Non-pigmented ciliary epithelial cell (primary cell): Measurements from ENCODE around the gene RAPGEF2.
"Not testable (repeated sequence)": the region's sequence is repeated elsewhere in the genome, so short reads cannot be mapped to it uniquely, and the experiment has no call there.

Source experiments
- DNase-seq: peaks from one replicate; pipeline ENCODE4 v3.0.0-alpha.2; 2010; ENCODE audit warnings: low read depth

RAPGEF2 gene

DNA sequence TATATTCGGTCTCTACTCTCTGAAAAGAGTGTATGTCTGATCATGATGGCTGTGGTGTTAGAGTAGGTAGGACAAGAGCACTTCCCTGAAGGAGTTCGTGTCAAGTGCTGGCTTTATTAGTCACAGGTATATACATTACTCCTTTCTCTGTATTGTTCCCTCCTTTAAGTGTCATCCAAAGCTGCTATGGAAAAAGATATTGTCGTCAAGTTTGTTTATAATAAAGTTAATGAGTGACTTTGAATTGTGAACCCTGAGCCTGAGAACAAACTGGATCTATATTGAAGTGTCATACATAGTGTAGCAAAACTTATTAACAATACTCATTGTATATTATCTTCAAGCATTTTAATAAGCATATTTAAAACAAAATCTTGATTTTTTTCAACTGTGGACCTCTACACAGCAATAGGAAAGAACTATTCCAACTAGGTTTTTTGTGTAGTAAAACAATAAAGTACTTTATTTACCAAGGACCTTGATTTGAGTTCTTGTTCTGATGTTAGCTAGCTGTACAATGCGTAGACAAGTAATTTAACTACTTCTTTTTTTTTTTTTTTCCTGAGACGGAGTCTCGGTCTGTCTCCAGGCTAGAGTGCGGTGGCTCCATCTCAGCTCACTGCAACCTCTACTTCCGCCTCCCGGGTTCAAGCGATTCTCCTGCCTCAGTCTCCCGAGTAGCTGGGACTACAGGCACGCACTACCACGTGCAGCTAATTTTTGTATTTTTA, 177.7 kb downstream of the RAPGEF2 start:
- DNase-seq, result no peak

DNA sequence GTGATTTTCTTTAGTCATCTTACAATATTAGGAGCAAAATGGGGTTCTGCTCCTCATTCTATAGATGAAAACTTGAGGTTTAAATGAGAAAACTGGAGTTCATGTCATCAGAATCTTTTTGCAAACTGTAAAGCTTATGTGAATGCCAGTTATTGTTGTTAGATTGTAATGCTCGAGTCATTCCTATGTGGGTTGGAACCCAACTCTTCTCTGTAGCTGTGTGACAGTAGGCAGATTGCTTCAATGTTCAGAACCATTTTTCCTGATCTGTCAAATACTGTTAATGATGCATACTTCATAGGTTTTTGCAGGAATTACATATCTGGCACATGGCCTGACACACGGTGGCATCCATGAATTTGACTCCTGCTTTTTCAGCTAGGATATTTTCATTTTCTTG, 178.9 kb downstream of the RAPGEF2 start:
- no peak for DNase-seq

DNA sequence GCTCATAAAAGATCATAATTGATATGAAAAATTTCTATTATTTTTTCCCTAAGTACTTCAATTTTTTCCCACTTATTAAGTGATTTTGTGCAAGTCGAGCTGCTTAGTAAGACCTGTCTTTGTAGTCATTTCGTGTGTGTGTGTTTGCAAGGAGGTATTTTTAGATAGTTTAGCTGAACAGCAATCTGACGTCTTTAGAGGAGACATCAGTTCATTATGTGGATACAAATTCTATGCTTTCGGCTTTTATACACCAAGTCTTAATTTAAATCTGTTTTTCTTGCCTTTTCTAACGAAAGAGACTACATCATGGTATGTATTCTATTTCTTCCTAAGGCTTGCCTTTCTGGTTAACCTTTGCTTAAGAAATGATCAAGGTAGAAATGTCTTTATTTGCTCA, 179.4 kb downstream of the RAPGEF2 start:
- DNase-seq, result no peak

DNA sequence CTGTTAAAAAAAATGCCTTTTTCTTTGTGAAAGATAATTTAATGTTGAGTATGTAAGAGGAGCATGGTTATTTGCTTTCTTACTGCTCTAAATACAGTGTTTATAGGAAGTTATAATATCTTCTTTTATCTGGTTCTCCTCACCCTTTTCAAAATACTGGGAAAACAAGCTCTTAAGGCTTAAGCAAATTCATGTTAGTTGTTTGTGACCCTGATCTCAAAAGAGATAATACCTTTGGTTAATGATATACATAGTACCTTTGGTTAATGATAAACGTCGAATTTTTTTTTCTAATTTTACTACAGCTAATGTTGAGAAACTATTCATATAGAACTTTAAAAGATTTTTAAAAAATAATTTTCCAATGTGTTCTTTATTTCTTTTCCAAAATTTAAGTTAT, 180.1 kb downstream of the RAPGEF2 start:
- DNase-seq, result no peak

DNA sequence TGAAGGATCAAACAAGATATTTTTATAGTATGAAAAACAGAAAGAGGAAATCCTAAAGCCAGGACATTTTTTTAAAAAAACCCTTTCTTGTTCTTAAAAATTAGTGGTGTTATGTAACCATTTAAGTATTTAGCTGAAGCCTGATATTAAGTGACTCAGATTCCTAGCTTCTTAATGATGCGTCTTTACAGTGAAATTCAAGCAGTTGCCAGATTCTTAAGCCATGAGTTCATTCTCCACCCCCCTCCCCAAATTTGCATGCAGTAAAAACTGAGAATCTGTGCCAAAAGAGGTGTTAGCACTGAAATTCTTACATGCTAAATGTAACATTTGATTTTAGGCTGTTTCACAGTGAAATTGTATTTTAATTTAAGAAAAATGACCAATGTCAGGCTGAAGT, 180.8 kb downstream of the RAPGEF2 start:
- peak; percentile 76 for DNase-seq

DNA sequence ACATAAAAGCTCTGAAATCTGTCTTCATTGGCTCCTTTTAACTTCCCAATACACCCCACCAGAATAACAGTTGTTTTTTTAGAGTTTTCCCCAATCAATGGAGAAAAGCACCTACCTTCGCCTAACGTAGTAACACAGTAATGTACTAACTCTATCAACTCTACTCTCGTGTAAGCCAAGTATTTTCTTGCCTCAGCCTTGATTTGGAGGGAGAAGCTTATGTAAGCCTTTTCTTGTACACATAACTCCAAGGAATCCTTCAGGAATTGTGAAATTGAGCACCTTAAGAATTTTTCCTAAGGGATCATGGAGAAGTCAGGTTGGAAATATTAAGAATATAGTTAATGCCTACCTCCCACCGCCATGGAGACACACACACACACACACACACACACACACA, 181.2 kb downstream of the RAPGEF2 start:
- DNase-seq, result no peak

DNA sequence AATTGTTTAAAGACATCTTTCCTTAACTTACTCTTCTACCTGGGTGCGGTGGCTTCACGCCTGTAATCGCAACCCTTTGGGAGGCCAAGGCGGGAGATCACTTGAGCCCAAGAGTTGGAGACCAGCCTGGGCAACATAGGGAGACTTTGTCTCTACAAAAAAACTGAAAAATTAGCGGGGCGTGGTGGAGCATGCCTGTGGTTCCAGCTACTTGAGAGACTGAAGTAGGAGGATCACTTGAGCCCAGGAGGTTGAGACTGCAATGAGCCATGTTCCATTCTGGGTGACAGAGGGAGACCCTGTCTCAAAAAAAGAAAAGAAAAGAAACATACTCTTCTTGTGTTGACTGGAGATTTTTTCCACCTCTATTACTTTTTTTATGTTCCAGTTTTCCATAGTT, 181.9 kb downstream of the RAPGEF2 start:
- DNase-seq, result no peak

DNA sequence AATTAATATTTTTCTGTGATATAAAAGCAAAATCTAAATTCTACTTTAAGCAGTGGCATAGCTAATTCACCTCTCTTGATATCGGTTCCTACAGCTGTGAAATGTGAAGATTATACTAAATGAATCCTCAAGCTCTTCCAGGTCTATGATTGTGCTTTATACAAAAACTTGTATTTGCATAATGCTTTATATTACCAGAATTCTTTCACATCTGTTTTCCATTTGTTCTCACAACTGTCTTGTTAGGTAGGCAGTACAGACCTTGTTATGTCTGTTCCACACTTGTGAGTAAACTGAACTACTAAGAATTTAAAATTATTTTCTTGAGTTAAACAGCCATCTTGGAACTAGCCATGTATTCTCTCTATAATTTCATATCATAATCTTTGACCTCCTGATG, 184.9 kb downstream of the RAPGEF2 start:
- no peak for DNase-seq

DNA sequence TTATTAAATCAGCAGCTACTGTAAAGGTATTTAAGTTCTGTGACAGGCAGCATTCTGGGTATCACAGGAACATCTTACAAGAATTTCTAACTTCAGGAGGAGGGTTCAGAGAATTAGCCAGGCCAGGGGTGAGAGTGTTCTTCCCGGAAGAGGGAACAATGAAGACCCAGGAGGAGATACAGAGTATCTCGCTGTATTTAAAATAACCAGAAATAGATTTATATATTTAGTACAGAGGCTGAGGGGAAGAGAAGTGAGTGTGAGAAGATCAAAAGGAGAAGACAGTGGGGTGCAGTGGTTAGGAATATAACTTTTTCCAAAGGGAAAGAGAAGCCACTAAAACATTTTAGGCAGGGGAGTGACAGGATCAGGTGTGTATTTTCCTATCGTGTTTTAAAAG, 186.8 kb downstream of the RAPGEF2 start:
- DNase-seq, result no peak

DNA sequence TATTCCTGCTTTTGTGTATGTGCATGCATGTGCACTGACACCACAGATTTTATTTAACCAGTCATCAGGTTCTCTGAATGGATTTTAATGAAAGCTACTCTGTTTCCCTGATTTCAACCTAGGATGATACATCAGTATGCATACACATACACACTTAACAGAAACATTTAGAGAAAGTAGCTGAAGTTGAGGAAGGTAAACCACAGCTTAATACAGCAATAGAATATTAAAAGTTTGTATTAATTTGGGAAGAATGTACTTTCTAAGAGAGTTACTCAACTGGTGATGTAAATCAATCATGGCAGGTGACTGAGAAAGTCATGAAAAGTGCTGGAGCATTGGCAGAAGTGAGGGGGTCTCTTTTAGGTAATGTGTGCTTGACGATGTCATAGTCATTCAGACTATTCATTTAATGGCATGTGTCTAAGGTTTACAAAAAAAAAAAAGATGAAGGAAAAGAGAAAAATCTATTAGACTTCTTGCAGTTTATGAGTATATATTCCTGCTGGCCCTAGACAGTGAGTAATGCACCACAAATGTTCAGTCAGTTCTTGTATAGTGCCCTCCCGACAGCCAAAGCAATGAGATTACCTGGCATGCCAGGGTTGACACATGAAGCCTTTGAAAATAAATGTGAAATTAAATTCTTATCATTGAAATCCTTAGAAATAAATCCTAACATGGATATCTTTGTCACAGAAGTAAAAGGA, 187.6 kb downstream of the RAPGEF2 start:
- DNase-seq, result no peak

DNA sequence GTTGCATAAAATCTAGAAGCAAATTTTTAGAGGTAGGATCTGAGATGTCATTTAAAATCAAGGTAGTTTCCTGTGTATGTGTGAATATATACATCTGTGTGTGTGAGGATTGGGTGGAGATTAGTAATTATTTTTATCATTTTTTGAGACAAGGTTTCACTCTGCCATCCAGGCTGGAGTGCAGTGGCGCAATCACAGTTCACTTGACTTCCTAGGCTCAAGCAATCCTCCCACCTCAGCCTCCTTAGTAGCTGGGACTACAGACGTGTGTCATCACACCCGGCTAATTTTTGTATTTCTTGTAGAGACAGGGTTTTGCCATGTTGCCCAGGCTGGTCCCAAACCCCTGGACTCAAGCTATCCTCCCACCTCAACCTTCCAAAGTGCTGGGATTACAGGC, 188.3 kb downstream of the RAPGEF2 start:
- no peak for DNase-seq

DNA sequence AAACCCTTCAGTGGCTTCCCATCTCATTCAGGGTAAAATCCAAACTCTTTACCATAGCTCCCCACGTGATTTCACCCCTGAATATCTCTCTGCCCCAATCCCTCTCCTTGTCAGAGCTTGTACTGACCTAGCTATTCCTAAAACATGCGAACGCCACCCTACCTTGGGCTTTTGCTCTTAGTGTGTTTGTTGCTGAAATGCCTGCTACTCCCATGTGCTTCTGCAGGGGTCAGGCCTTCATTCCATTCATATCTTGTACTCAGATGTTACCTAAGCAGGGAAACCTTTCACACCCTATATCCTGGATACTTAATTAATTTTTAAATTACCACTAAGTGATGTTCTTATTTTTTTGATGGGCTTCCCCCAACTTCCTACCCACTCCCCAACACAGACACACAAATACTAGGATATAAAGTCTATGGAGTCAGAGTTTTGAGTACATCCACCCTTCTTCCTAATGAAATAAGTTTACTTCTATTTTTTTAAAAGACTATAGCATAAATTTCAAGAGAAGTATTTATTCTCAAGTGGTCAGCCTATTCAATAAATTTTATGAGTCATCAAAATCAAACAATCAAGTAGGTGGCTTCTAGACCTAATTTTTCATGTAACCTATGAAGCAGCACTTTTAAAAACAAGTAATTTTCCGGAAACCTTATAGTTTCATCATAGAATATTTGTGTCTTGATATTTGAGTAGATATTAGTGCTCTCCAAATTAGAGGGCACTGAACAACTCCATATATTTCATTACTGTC, 189.4 kb downstream of the RAPGEF2 start:
- no peak for DNase-seq

DNA sequence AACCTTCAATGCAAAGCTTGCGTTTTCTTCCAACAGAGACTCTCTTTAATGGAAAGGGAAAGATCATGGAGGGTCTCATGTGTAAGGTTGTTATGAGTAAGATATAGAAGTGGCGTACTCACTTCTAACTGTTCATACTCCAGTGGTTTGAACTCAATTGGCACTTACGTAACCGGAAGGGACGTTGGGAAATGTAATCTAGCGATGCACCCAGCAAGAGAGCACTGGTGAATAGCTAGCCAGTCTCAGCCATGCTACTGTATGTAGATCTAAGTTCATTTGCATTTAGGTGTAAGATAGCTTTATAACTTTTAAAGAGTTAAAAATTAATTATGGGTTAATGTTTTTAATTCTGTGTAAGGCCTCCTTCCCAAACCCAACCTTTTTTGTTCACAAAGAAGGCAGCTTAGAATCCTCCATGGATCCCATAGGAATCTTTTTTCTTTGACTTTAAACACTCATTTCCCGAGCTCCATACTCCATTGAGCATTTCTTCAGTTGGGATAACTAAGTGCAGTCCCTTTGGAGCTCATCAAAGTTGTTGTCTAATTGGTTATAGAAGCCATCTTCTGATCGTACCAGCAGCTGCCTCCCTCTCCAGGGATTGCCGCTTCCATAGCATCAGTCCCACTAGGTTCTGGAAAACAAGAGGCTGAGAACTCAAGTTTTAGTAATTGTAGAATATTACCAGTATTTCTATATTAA, 191.1 kb downstream of the RAPGEF2 start:
- no peak for DNase-seq

DNA sequence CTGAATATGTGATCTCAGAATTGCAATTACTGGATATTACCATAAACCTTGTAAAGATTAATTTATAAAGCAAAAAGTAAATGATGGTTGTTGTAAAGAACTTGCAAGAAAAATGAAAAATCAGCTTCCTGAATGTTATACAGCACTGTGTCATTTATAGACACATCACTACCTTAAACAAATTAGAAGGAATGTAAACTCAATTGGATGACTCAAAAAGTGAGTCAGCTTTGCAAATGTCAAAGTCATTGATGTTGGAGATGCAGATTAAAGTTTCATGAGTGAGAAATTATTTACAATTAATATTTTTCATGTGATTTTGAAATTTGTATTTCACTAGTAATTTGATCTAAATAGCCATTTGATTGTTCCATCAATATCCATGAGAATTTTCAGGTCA, 193.2 kb downstream of the RAPGEF2 start:
- DNase-seq, result no peak

DNA sequence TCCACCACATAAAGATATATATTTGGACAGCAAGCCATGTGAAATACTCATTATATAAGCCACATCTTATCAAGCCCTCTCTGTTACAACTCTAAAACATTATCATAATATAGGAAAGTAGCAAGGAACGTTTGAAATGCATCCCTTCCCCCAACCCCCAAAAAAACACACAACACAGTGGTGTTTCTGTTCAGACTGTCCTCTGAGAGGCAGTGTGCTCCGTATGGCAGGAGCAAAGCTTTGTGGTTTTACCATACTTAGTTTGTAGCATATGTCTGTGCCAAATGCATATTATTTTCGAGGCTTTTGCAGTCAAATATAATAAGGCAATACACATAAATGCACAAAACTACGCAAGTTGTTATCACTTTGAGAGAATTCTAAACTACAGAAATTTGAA, 194.2 kb downstream of the RAPGEF2 start:
- no peak for DNase-seq

DNA sequence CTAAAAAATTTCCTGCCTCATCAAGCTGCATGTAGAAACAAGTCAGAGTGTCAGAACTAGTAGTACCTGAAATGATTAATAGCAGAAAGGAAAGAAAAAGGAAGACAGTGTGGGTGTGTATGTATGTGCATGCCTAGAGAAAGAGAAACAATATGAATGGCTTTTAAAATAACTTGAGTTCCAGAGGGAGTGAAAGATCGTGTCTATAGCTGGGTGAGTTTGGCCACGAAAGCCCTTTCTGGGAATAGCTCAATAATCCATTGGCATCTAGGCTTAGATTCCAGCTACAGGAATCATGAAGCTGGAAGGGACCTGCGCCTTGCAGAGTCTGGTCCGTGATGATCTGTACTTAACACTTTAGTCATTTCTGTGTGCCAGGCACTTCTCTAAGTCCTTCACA, 195.6 kb downstream of the RAPGEF2 start:
- no peak for DNase-seq

DNA sequence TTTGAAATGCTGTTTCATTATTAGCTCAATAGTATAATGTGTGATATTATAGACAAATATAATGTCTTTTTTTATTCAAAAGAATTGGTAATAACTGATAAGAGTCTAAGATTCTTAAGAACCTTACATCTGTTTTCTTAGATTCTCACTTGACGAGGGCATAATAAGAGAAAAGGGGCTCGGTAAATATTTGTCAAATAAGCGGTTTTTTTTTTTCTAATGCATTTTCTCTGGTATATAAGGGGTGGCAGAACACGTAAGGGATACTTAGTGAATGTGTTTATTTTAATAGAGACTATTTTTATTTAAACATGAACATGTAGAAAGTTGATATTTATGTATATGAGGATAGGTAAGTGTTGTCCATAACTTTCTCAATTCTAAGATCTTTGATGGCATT, 200.6 kb downstream of the RAPGEF2 start:
- DNase-seq, result no peak

DNA sequence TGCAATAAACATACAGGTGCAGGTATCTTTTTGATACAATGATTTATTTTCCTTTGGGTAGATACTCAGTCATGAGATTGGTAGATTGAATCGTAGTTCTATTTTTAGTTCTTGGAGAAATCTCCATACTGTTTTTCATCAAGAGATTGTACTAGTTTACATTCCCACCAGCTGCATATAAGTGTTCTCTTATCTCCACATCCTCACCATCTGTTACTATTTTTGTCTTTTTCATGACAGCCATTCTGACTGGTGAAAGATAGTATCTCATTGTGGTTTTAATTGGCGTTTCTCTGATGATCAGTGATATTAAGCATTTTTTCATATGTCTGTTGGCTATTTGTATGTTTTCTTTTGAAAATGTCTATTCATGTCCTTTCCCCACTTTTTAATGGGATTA, 202.2 kb downstream of the RAPGEF2 start:
- DNase-seq, result no peak

DNA sequence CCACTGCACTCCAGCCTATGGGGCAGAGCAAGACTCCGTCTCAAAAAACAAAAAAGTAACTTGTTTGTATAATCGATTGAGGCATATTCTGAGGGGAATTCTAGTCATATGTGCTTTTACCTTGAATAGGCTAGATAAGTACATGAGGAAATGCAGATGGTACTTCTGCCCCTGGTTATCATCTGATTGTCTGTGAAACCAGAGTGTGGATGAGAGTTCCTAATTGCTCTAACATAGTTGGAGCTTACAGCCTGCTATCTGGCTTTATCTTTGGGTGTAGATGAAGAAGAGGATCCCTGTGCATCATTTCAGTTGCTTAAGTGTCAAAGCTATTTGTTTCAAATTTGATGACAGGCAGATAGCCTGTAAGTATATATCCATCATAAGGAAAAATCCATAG, 205.1 kb downstream of the RAPGEF2 start:
- no peak for DNase-seq

DNA sequence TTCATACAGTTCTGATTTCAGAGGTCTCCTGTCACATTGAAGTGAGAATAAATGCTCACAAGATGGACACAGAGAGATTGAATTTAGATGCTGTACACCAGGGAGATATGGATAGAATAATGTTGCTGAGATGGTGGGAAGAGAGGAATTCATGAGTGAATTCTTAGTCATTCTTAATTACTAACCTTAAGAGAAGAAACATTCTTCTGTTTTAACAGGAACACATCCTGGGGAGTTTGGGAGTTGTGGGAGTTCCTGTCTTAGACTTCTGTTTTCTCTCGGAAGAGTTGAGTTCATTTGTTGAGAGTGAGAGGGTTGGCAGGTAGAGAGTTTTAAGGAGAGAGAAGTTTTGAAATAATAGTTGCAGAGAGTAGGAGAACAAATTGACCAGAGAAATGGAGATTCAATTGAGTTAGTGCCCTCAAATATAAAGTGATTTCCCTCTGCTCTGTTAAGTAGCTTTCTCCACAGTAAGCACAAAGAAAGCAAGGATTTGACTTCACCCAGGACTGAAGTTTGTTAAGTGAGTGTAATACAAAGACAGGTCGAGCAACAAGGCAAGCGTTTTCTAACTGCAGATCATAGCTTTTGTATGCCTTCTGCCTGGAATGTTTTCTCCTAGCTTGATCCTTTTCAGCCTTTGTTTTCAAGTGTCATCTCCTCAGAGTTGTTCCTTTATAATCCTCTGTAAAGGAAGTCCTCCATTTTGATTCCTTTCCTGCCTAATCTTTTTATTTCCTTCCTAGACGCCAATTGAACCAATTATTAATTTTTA, 205.9 kb downstream of the RAPGEF2 start:
- DNase-seq, result no peak

DNA sequence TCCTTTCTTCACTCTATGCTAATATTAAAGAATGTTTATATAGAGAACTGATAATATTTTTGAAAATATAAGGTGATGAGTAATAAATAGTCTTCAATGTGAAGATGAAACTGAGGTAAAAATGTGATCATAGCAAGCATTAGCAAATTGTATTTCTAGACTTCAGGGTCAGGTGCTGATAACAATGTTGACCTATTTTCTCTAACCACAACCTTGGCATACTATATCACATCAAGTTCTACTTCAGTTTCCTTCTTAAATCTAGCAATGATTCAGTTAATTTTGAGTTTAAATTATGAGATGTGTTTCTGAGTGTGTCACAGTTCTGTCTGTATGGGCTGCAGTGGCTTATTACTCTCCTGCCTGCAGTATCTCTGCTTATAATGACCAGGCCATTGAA, 209.4 kb downstream of the RAPGEF2 start:
- no peak for DNase-seq

DNA sequence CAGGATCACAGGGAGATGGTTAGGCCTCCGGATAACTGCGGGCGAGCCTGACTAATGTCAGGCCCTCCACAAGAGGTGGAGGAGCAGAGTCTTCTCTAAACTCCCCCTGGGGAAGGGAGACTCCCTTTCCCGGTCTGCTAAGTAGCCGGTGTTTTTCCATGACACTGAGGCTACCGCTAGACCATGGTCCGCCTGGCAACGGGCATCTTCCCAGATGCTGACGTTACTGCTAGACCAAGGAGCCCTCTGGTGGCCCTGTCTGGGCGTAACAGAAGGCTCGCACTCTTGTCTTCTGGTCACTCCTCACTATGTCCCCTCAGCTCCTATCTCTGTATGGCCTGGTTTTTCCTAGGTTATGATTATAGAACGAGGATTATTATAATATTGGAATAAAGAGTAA, 213.0 kb downstream of the RAPGEF2 start:
- not testable (repeated sequence) for DNase-seq
